GM18909 (cell line): ENCODE measurements around the gene LARP1.
"Not testable (repeated sequence)": the region's sequence is repeated elsewhere in the genome, so short reads cannot be mapped to it uniquely, and the experiment has no call there.

ENCODE experiments used
- ATAC-seq: cut with Tn5 transposase; IDR thresholded peaks from one replicate; pipeline ENCODE4 v1.9.1; 2021; ENCODE audit warnings: mild to moderate bottlenecking; ENCODE audit not compliant: unreplicated experiment, poor library complexity

LARP1 gene

DNA sequence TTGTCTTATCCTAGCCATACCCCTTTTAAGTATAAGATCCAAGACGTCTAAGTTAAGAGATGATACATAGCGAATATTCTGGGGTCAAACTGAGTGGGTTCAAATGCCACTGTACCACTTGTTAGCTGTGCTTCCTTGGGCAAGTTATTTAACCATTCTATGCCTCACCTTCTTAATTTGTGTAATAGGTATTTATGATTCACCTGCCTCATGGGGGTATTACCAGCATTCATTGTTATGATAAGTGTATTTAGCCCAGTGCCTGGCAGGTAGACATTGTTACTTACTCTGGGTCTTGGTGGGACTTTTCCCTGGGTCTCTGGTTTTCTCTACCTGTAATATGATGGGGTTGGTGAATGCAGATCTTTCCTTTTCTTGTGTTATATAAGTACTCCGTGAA is 3.8 kb downstream of the LARP1 start:
- no peak for ATAC-seq

DNA sequence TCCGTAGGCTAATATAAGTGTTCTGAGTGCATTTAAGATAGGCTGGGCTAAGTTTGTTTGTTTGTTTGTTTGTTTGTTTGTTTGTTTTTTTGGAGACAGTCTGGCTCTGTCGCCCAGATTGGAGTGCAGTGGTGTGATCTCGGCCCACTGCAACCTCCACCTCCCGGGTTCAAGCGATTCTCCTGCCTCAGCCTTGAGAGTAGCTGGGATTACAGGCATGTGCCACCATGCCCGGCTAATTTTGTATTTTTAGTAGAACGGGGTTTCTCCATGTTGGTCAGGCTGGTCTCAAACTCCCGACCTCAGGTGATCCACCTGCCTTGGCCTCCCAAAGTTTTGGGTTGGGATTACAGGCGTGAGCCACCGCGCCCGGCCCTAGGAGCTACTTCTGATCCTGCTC is 4.7 kb downstream of the LARP1 start:
- not testable (repeated sequence) for ATAC-seq

DNA sequence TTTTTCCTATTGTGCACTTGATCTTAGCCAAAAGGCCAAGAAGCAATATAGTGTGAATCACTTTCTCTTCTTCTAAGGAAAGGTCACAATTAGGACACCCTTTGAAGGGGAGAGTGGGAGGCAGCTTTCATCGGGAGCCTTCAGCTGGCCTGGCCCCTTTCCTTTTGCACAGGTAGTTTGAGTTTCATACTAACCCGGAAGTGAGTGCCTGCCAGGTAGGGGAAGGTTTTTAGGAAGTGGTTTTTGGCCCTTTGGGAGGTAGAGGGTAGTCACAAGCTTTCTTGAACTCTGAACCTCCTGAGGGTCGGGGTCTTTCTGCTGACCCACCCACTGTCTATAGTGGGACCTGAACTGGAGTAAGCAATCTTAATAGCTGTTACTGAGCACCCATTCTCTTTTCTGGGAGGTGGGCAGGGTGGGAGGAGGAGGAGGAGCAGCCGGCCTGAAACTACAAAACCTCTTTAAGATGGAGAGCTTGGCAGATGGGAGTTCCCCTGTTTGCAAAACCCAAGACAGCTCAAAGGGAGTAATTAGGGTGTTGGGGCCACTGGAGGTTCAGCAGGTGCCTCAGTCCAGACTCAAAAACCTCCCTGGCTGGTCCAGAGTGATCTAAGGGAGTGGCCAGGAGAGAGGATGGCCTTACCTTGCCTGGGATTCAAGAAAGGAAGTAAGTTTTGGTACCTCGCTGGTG is 6.0 kb downstream of the LARP1 start:
- ATAC-seq = peak; percentile 50

DNA sequence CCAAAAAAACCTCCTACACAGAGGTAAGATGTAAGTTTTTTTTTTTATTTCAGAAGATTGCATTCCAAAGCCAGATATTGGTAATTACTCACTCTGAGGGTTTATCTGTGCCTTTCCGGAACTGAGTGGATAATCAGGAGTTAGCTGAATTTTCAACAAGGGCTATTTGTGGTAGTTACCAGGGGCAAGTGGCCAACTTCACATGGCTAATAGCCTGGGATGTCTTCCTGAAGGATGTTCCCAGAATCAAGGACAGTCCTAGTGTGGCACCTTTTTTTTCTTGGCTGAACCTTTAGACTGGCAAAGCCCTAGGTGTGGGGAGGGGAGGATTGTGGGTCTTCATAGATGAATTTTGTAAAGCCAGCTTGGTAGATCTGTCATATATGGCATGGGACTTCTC is 7.1 kb downstream of the LARP1 start:
- ATAC-seq = no peak

DNA sequence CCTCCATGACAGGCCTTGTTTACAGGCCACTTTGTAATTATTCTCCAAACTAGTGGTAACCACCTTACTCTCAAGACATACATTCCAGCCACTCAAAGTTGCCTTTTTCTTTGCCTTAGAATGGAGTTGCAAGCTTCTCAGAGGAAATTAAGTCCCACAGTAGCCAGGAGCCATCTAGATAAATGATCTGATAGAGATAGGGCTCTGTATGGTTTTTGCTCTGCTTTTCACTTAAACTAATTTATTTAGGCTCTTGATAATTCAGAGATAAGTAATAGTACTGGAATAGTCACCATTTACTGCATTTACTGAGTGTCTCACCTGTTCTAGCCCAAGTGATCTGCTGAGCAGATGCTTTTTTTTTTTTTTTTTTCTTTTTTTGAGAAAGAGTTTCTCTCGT is 7.5 kb downstream of the LARP1 start:
- ATAC-seq = no peak

DNA sequence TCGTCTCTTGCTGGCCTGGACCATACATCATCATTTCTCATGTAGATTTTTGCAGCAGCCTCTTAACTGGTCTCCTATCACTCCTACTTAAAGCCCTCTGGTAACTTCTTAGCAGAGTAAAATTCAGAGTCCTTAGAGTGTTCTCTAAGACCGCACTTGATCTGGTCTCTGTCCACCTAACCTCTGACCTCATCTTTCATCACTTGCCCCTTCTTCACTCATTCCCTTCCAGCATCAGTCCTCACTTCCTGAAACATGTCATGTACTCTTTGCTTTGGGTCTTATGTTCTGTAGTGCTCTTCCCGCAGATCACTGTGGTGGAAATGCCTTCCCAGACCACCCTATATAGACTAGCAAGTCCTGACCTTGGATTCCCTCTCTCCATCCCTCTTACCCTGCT is 9.8 kb downstream of the LARP1 start:
- ATAC-seq = no peak

DNA sequence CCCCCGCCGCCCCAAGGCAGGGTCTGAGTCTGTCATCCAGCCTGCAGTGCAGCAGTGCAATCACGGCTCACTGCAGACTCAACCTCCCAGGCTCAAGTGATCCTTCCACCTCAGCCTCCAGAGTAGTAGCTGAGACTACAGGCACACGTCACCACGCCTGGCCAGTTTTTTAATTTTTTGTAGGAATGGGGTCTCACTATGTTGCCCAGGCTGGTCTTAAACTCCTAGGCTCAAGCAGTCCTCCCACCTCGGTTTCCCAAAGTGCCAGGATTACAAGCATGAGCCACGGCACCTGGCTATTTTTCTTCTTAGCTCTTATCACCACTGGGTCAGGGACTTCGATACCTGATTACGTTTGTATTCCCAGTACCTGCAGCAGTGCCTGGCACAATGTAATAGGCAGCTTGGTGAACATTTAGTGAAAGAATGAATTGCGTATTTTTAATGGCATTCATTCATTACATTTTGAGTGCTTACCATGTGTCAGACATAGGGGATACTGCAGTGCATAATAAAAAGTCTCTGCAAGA is 10.3 kb downstream of the LARP1 start:
- no peak for ATAC-seq

DNA sequence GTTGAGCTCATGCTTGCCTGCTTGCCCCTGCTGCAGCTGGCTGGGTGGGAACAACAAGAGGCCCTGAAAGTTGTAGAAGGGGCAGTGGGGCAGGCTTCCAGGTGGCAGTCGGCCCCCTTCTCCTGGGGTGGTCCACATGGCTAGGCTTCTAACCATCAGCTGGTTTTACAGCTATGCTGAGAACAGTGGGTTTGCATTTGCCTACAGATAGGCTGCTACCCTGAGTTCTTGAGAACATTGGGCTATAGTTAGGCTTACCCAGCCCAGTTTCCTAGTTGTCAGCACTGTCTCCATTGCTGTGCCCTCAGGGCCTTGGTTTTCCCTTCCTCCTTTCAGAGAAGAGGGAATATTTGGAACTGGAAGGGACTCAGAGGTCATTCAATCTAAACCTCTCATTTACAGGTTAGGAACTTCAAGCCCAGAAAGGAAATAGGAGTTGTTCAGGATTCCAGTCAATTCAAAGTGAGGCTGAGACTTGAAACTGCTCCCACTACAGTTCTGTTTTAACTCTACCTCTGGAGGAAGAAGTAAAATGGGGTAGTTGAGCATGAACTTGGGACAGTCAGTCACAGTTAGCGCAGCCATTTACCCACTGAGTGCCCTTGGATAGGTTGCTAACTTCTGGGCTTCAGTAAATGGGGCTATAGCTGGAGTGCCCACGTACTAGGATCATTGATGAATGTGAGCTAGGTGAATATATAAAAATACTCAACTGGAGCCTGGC is 11.5 kb downstream of the LARP1 start:
- no peak for ATAC-seq

DNA sequence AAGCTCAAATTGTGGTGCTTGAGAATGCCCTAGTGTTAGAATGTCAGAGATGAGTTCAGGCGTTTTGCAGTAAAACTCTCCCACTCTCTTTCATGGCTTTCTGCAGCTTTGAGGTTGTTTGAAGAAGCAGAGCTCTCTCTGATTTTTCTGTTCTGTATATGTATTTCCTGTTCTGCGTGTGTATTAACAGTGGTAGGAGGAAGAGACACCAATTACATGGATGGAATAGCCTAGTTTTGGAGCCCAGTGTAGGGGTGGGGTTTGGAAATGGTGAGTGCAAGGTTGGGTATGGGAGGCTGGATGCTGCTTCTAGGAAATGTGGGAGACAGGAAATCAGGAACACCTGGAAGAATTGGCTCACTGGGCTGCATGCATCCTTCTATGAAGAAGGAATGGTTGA is 12.4 kb downstream of the LARP1 start:
- no peak for ATAC-seq

DNA sequence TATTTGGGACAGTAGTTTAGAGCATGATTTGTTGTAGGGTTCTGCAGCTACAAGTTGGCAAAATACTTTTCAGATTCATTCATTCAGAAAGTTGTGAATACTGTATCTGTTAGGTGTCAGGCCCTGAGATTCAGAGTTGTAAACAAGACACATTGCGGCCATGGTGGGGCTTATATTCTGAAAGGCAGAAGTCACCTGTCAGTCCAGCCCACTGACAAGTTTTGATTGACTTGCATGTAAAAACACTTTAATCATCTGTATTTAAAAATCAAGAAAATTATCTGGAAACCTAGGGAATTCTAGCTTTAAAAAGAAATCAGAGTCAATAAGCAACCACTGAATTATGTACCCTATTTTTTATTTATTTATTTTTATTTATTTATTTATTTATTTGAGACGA is 13.0 kb downstream of the LARP1 start:
- ATAC-seq = no peak

DNA sequence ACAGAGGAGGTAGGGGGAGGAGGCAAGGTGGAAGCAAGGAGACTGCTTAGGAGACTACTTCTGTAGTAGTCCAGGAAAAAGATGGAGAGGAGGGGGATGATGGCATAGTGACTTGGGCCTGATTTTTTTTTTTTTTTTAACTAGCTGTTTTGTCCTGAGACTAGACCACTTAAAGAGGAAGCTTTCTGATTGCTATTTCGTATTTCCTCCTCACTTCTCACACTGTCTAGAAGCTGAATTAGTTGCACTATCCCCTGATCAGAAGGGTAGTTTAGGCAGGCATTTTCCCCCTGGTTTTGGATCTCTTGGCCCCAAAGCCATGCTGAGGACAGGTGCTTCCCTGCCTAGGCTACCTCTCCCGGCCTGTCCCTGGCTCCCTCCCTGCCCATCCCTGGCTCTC is 14.9 kb downstream of the LARP1 start:
- ATAC-seq = no peak

DNA sequence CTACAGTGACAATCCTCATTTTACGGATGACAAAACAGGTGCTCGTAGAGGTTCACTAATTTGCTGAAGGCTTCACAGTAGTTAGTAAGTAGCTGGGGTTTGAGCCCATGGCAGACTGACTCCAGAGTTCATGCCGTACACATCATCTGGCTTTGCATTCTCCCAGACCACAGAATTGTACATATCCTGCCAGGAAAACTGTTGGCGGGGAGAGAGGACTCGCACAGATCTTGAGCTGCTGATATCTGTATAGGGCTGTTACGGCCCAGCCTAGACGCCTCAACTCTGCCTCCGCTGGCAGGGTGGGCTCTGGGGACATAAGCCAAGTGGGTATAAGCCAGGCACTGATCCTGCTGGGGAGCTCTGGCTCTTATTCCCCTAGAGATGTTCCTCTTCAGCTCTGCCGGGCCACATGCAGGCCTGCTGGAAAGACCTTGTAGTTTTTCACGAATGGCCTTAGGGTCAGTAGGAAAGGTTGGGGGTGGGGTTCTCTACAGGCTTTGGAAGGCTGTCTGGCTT is 16.3 kb downstream of the LARP1 start:
- no peak for ATAC-seq

DNA sequence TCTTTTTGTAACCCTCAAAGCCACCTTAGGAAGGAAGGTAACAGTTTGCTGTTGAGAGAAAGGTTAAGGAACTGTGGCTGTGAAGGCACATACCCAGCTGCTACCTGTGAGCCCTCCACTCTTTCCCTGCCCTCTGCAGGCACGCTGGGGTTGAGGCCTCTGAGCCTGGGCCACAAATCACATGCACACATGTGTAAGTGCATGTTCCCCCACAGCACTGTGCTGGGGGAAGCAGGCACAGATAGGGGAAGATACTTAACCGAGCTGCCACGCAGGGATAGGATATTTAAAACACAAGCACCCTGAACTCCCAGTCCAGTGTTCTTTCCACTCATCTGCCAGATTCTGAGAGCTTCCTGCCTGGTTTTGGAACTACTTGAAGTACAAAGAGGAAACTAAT is 18.1 kb downstream of the LARP1 start:
- no peak for ATAC-seq

DNA sequence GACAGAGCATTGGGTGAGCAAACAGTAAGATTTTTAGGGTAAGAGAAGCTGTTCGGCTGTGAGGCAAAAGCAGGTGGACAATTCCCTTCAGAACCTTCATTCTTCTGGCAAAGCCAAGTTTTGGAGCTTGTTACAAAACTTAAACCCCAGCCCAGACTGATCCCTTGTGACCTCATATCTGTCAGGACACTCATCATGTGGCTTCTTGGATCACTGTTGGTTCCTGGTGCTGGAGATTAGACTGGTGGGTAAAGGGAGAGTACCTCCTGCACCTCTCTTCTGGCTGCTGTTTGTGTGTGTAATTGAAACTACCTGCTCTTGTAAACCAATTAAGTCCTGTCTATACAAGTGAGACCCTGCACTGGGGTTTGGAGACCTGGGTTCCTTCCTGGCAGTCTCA is 21.0 kb downstream of the LARP1 start:
- ATAC-seq = no peak

DNA sequence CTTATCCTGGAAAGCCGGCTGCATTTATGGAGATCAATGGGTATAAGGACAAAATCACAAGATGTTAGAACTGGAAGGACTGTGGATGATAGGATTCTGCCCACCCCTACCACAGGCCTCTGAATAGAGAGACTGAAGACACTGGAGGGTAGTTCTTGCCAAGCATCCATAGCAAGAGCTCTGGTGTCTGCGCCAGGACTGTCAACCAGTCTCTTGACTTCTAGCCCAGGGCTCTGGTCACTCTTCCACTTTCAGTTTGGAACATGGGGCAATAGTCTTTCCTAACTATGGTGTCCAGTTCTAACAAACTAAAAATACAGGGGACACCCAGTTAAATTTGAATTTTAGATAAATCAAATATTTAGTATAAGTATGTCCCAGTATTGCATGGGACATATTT is 23.4 kb downstream of the LARP1 start:
- ATAC-seq = no peak

DNA sequence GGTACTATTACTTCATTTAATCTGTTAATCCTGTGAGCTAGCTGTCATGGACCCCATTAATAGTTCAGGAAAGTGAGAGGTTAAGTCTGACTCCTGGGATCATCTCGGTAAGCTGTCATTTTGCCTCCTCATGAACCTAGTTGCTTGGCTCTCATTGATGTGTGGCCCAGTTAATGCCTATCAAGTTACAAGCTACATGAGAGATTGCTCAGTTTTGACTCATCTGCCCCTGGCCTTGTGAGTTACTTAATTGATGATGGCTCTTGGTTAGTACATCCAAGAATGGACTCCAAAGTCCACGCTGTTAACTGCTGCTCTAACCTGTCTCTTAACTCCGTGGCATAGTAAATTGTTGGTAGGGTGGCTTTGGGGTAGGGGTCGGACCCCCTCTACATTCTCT is 23.9 kb downstream of the LARP1 start:
- ATAC-seq = no peak

DNA sequence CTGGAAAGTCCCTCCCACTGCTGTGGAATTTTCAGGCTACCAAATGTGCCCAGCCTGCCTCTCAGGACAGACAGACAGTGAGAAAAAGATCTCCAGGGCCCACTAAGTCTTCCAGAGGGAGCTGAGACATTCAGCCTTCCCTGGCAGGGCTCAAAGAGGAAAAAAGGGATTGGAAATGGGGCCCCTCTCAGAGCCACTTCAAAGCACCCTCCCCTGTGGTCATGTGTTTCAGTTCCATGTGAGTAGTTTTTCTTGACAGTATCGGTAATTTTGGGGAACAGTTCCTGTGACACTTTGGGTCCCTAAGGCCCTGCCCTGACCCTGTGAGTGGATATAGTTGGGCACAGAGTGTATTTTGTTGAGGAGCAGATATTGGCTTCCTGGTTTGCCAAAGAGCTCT is 25.0 kb downstream of the LARP1 start:
- ATAC-seq = peak; percentile 22

DNA sequence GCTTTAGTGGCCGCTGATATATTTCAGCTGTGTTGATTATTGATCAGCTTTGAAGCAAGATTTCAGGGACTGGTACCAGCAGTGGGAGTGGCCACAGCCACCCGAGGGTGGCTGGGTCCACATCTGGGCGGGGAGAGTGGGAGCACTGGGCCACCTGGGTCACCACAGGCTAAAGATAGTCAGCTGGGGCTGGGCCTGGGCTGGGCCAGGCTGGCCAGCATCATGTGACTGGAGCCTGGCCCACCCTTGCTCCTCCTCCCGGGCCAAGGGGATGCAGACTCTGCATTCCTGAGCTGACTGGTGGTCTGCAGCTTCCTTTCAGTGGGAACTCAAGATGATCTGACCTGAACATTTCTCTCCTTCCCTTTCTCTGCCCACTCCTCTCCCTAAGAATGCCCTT is 27.1 kb downstream of the LARP1 start:
- ATAC-seq = no peak

DNA sequence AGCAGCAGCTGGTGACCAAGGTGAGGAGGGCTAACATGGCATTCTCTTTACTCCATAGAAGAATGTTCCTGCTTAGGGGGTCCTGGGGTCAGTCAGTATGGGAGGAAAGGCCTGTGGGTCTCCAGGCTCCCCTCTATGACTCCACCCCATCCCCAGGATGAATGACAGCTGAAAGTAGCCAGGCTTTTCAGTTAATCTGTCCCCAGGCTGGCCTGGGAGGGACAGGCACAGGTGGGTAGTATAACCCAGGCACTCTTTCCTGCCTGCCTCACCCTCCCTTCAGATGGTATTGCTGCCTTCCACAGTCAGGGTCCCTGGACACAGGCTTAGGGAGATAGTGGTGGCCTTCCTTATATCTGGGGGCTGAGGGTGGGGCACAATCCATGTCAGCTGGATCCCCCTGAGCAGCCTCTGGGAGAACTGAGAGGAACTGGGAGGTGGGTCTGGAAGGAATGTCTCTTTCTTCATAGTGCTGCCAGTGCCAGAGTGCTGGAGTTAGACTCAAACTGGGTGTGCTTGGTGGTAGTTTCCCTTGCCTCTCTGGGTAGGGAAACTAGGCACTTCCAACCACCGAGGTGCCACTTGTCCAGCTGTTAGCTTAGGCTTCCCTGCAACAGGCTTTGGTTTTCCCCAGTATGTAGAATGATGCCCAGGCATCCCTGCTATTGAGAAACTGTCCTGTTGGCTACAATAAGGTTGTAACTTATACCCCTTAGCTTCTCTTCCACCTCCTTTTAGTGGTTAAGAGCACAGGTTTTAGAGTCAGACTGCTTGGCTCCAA is 27.8 kb downstream of the LARP1 start:
- no peak for ATAC-seq

DNA sequence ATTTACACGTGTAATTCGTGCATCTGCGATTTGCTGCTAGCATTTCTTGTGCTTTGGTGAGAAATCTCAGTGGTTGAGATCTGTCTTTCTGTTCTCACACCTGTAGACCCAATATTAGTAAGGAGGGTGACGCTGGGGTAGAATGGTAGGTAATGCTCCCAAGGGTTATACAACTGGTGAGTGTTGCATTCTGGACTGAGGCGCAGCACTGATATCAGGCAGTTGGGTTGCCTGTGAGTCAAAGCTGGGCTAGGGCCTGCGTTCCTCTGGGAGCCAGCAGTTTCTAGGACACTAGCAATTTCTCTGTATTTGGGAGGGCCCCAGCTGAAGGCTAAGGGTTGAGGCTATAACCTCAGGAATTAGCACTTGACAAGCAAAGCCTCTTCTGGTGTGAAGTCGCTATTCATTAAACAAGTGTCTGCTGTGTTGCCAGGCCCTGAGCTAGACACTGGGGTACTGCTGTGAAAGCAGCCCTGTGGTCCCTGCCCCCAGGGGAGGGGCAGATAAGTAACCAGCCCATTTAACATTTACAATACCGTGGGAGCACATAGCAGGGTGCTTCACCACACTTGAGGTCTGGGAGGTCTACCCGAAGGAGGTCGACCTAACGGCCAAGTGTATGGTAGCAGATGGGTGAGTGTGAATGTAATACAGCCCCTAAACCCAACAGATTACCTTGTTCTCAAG is 28.7 kb downstream of the LARP1 start:
- peak; percentile 77 for ATAC-seq
